ENCODE data around the gene CCNK.

The CCNK gene

DNA sequence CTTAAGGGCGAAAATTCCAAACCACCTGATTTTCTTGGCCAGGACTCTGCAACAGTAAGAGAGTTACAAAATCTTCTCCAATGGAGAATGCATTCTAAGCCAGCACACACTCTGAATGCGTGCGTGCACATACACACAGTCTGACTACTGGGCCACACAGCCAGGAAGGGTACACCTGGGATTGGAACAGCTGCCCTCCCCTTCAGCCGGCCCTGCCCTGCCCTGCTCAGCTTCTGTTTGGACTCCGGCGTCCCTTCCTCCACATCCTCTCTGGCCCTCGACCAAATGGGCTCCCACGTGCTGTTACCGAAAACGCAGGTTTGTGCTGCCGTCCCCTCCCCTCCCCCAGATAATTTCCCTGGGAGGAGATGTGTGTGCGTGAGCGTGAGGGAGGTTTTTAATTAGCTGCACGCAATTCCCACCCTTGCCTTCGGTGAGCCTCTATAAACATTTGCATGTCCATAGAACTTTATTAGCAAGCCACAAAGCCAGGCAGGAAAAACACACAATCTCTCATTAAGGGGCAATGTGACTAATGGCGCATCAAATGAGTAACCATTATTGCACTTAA lies 43.0 kb downstream of the CCNK start:
- H3K4me1 ChIP-seq (ENCODE audit: control insufficient read depth, insufficient read depth, low read length, poor library complexity, severe bottlenecking), result peaks cover 16% of the 10 kb centered on the region
- DNase-seq, result no peak
- H3K9me3 ChIP-seq (ENCODE audit: control insufficient read depth, low read length), result no peaks in the 10 kb centered on the region
- no peak overlapping the region for H3K4me3 ChIP-seq (ENCODE audit: insufficient read depth, low read depth, low read length, poor library complexity, severe bottlenecking)
- H3K27me3 ChIP-seq (replicated peaks; ENCODE audit: control insufficient read depth, insufficient read depth, low read length, poor library complexity, severe bottlenecking), result no peaks in the 10 kb centered on the region
- no peak overlapping the region for H3K27ac ChIP-seq (ENCODE audit: insufficient read depth, low read length, poor library complexity, severe bottlenecking)
- no peaks in the 10 kb centered on the region for H3K36me3 ChIP-seq (ENCODE audit: control insufficient read depth, insufficient read depth, low read length)

DNA sequence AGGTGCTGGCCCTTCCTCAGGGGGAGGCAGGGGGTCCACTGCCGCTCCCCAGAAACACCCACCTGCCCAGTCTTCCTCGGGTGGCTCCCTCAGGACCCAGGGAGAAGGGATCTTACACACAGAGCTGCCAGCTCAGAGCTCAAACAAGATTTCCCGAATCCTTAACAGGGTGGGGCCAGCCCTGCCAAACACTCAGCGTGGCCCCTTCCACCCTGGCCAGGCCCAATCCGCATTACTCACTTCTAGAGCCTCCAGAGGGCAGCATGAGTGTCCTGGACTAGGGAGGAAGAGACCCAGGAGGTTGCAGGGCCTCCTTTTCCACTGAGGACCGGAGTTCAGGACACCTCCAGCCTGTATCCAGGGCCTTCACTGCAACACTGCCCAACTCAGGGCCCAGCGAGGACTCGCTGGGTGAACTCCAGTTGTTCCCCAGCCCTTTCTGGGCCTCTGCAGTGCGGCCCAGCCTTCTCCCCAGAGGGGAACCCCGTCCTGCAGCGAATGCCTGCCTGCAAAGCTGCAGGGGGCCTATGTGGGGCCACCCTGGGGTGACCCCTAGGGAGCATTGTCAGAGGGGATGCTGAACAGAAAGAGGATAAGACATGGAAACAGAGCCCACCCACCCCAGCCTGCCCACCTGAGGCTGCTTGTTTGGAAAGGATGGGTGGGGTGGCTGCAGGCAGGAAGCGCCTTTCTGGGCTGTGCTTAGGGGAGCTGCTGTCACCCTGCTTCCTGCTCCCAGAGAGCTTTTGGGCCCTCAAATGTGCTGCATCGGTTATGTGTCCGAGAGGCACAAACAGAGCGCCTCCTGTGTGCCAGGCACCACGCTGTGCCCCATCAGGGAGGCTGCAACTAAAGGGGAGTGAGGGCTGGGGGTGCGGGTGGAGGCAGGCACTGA lies 43.8 kb downstream of the CCNK start:
- Histone ChIP-seq H3K4me1 (ENCODE audit: control insufficient read depth, insufficient read depth, low read length, poor library complexity, severe bottlenecking) (peaks cover 16% of the 10 kb centered on the region), H3K36me3 (ENCODE audit: control insufficient read depth, insufficient read depth, low read length) (no peaks in the 10 kb centered on the region), H3K9me3 (ENCODE audit: control insufficient read depth, low read length) (no peaks in the 10 kb centered on the region), H3K4me3 (ENCODE audit: insufficient read depth, low read depth, low read length, poor library complexity, severe bottlenecking) (no peak overlapping the region), H3K27me3 (replicated peaks; ENCODE audit: control insufficient read depth, insufficient read depth, low read length, poor library complexity, severe bottlenecking) (no peaks in the 10 kb centered on the region), H3K27ac (ENCODE audit: insufficient read depth, low read length, poor library complexity, severe bottlenecking) (no peak overlapping the region)
- no peak for DNase-seq

DNA sequence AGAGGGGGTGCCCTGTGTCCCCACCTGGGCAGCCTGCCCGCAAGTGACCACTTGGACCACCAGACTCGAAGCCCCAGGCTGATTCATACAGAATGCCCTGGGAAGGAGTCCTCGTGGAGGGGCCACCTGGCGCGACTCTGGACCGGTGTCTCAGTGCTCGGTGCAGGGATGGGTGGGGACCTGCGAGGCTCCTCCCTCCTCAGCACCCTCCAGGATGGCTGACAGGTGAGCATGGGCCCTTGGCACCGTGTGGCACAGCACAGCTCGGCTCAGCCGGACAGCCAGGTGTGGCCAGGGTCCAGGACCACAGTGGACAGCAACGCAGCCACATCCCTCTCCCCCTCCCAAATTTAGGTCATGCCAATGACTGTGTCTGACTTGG lies 44.5 kb downstream of the CCNK start:
- DNase-seq, result no peak
- H3K4me1 ChIP-seq (ENCODE audit: control insufficient read depth, insufficient read depth, low read length, poor library complexity, severe bottlenecking), result peaks cover 16% of the 10 kb centered on the region
- H3K9me3 ChIP-seq (ENCODE audit: control insufficient read depth, low read length), result no peaks in the 10 kb centered on the region
- H3K4me3 ChIP-seq (ENCODE audit: insufficient read depth, low read depth, low read length, poor library complexity, severe bottlenecking), result no peak overlapping the region
- no peaks in the 10 kb centered on the region for H3K27me3 ChIP-seq (replicated peaks; ENCODE audit: control insufficient read depth, insufficient read depth, low read length, poor library complexity, severe bottlenecking)
- H3K27ac ChIP-seq (ENCODE audit: insufficient read depth, low read length, poor library complexity, severe bottlenecking), result no peak overlapping the region
- no peaks in the 10 kb centered on the region for H3K36me3 ChIP-seq (ENCODE audit: control insufficient read depth, insufficient read depth, low read length)

DNA sequence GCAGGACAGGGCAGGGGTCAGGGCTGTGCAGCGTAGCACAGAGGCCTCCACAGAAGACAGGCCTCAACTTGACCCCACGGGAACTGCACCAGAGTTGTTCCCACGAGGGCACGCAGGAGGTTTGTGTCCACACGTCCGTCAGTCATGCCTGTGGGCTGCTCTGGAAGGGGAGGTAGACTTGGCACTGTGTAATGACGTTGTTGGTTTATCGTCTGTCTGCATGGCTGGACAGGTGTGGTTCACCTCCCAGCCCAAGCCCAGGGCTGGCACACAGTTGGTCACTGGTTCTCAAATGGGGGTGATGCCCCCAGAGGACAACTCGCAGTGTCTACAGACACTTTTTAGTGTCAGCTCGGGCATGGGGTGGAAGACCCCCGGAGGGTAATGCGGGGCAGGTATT lies 45.8 kb downstream of the CCNK start:
- no peaks in the 10 kb centered on the region for H3K9me3 ChIP-seq (ENCODE audit: control insufficient read depth, low read length)
- H3K27me3 ChIP-seq (replicated peaks; ENCODE audit: control insufficient read depth, insufficient read depth, low read length, poor library complexity, severe bottlenecking), result no peaks in the 10 kb centered on the region
- no peak for DNase-seq
- H3K27ac ChIP-seq (ENCODE audit: insufficient read depth, low read length, poor library complexity, severe bottlenecking), result no peak overlapping the region
- H3K4me1 ChIP-seq (ENCODE audit: control insufficient read depth, insufficient read depth, low read length, poor library complexity, severe bottlenecking), result peaks cover 16% of the 10 kb centered on the region
- no peaks in the 10 kb centered on the region for H3K36me3 ChIP-seq (ENCODE audit: control insufficient read depth, insufficient read depth, low read length)
- no peak overlapping the region for H3K4me3 ChIP-seq (ENCODE audit: insufficient read depth, low read depth, low read length, poor library complexity, severe bottlenecking)

DNA sequence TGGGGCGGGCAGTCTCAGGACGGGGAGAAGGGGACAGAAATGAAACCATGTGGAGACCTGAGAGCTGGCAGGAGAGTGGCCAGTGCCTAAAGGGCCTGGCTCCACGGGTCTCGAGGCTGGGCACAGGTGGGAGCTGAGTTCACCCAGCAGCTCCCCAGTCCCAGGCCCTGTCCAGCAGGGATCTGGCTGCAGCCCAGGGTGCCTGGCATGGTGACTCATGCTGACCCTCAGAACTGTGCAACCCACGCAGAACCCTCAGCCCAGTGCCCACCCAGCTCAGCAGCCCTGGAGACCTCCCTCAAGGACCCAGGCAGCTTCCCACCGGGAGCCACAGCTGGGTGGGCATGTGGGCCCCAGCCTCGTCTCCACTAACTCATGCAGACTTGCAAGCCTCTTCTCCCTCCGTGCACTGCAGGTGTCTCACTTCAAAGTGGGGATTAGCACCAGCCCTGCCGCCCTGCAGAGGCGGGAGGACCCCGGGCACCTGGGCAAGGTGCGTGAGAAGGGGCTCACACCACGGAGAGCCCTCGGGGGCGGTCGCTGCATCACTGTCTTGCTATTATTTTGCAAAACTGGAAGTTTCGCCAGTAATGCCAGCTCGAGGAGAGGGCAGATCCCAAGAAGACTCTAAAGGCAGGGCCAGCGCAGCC lies 46.3 kb downstream of the CCNK start:
- H3K4me1 ChIP-seq (ENCODE audit: control insufficient read depth, insufficient read depth, low read length, poor library complexity, severe bottlenecking), result peaks cover 16% of the 10 kb centered on the region
- no peak for DNase-seq
- H3K9me3 ChIP-seq (ENCODE audit: control insufficient read depth, low read length), result no peaks in the 10 kb centered on the region
- no peak overlapping the region for H3K27ac ChIP-seq (ENCODE audit: insufficient read depth, low read length, poor library complexity, severe bottlenecking)
- no peaks in the 10 kb centered on the region for H3K36me3 ChIP-seq (ENCODE audit: control insufficient read depth, insufficient read depth, low read length)
- H3K27me3 ChIP-seq (replicated peaks; ENCODE audit: control insufficient read depth, insufficient read depth, low read length, poor library complexity, severe bottlenecking), result no peaks in the 10 kb centered on the region
- H3K4me3 ChIP-seq (ENCODE audit: insufficient read depth, low read depth, low read length, poor library complexity, severe bottlenecking), result no peak overlapping the region

DNA sequence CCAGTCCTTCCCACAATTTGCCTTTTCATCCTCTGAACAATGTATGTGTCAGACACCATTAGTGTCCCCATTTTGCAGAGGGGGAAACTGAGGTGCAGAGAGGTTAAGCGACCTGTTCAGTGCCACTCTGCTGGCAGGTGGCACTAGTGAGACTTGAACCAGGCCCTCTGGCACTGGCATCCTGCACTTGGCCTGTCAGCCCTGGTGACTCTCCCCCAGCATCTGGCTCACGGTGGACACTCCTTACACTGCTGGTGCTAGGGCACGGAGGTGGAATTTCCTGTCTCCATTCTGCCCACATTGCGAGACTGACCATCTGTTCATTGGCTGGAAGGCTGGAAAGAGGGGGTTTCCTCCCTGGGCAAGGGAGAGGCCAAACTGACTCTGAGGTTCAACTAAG lies 48.7 kb downstream of the CCNK start:
- no peak for DNase-seq
- Histone ChIP-seq H3K27ac (ENCODE audit: insufficient read depth, low read length, poor library complexity, severe bottlenecking) (no peak overlapping the region), H3K36me3 (ENCODE audit: control insufficient read depth, insufficient read depth, low read length) (no peaks in the 10 kb centered on the region), H3K4me3 (ENCODE audit: insufficient read depth, low read depth, low read length, poor library complexity, severe bottlenecking) (no peak overlapping the region), H3K4me1 (ENCODE audit: control insufficient read depth, insufficient read depth, low read length, poor library complexity, severe bottlenecking) (peaks cover 12% of the 10 kb centered on the region), H3K9me3 (ENCODE audit: control insufficient read depth, low read length) (no peaks in the 10 kb centered on the region), H3K27me3 (replicated peaks; ENCODE audit: control insufficient read depth, insufficient read depth, low read length, poor library complexity, severe bottlenecking) (no peaks in the 10 kb centered on the region)

DNA sequence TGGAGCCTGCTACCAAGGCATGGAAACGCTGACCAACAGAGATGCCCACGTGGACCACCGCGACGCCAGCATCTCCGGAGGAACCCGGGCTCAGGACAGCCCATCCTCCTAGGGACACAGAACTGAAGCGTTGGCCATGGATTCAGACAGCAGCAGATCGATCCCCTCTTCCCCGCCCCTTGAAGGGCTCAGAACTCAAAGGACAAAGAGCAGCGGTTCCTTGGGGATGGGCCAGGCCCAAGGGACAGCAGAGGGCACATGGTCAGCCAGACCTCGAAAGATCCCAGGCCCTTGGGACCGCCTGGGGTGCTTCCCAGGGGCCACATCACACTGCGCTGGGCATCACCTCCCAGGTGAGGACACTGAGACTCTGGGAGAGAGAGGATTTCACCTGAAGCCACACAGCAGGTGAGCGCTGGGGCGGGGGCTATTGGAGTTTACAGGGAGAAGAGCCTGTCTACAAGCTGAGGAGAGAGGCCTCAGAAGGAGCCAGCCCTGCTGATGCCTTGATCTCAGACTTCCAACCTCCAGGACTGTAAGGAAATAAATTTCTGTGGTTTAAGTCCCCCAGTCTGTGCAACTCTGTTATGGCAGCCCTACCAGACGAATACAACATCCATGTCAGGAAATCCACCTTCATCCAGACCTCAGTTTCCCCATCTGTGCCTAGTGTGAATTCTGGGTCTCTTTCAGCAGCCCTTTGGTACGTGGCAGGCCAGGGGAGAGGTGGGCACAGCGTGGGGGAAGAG lies 49.4 kb downstream of the CCNK start:
- H3K4me3 ChIP-seq (ENCODE audit: insufficient read depth, low read depth, low read length, poor library complexity, severe bottlenecking), result no peak overlapping the region
- no peaks in the 10 kb centered on the region for H3K9me3 ChIP-seq (ENCODE audit: control insufficient read depth, low read length)
- no peaks in the 10 kb centered on the region for H3K36me3 ChIP-seq (ENCODE audit: control insufficient read depth, insufficient read depth, low read length)
- no peak overlapping the region for H3K27ac ChIP-seq (ENCODE audit: insufficient read depth, low read length, poor library complexity, severe bottlenecking)
- peaks cover 6% of the 10 kb centered on the region for H3K4me1 ChIP-seq (ENCODE audit: control insufficient read depth, insufficient read depth, low read length, poor library complexity, severe bottlenecking)
- no peaks in the 10 kb centered on the region for H3K27me3 ChIP-seq (replicated peaks; ENCODE audit: control insufficient read depth, insufficient read depth, low read length, poor library complexity, severe bottlenecking)
- DNase-seq, result no peak

DNA sequence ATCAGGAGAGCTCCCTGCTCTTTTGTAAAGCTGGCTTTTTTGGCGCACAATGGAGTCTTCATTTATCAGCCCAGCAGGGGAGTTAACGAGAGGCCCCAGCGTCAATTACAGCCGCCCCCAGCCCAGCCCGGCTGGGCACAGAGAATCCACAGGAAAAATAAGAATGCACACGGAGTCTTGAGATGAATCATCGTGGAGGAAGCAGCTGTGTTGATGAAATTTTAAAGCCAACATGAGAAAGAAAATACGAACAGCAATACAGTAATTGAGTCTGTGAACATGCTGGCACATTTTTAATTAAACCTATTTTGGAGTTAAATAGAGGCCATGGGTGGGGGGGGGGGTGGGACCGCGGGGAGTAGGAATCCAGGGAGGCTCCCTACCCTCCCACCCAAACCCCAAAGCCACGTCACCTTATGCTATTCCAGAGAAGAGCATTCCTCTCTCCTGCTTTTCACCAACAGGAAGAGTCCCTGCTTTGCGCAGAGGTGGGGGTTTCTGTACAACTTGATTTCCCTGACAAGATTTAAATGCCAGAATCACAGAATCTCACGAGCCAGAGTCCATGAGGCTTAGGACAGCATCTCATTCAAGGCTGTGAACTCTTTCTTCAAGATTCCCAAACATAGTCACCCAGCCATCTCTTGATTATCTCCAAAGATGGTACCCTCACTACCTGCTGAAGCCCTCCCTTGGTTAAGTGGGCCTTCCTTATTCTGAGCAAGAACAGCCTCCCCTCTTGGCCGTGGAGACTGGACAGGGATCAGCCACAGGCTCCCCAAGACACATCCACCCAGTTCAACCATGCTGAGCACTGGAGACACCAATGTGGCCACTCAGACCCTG lies 50.3 kb downstream of the CCNK start:
- H3K4me3 ChIP-seq (ENCODE audit: insufficient read depth, low read depth, low read length, poor library complexity, severe bottlenecking), result no peak overlapping the region
- no peaks in the 10 kb centered on the region for H3K4me1 ChIP-seq (ENCODE audit: control insufficient read depth, insufficient read depth, low read length, poor library complexity, severe bottlenecking)
- no peaks in the 10 kb centered on the region for H3K36me3 ChIP-seq (ENCODE audit: control insufficient read depth, insufficient read depth, low read length)
- DNase-seq, result no peak
- H3K9me3 ChIP-seq (ENCODE audit: control insufficient read depth, low read length), result no peaks in the 10 kb centered on the region
- no peaks in the 10 kb centered on the region for H3K27me3 ChIP-seq (replicated peaks; ENCODE audit: control insufficient read depth, insufficient read depth, low read length, poor library complexity, severe bottlenecking)
- H3K27ac ChIP-seq (ENCODE audit: insufficient read depth, low read length, poor library complexity, severe bottlenecking), result no peak overlapping the region

DNA sequence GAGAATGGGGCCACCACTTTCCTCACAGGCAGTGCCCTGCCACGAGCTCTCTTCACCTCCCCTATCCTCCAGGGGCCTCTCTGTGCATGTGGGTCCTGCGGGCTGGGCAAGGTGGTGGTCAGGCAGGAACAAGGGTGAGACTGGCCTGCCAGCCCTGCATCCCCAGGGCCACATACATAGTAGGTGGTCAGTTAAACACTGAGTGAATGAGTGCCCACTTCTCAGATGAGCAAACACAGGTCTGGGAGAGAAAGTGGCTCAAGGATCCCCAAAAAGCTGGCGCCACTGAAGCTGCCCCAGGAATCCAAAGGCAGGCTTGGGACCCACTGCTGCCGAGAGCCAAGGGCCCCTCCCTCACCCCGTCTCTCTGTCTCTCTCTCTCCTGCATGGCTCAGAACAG lies 51.1 kb downstream of the CCNK start:
- H3K4me1 ChIP-seq (ENCODE audit: control insufficient read depth, insufficient read depth, low read length, poor library complexity, severe bottlenecking), result no peaks in the 10 kb centered on the region
- no peaks in the 10 kb centered on the region for H3K9me3 ChIP-seq (ENCODE audit: control insufficient read depth, low read length)
- no peak for DNase-seq
- H3K4me3 ChIP-seq (ENCODE audit: insufficient read depth, low read depth, low read length, poor library complexity, severe bottlenecking), result no peak overlapping the region
- H3K36me3 ChIP-seq (ENCODE audit: control insufficient read depth, insufficient read depth, low read length), result no peaks in the 10 kb centered on the region
- no peaks in the 10 kb centered on the region for H3K27me3 ChIP-seq (replicated peaks; ENCODE audit: control insufficient read depth, insufficient read depth, low read length, poor library complexity, severe bottlenecking)
- H3K27ac ChIP-seq (ENCODE audit: insufficient read depth, low read length, poor library complexity, severe bottlenecking), result no peak overlapping the region

Measured in effector memory CD4-positive, alpha-beta T cell (primary cell).